ENCODE data around the gene LENG1.

LENG1 gene

GRCh38 chr19:54160854-54161253 lies 1.3 kb upstream of the LENG1 start:
- H3K4me2 ChIP-seq (ENCODE audit: low read depth, low read length, poor library complexity, severe bottlenecking) = peak overlapping the region; percentile 61
- no peaks in the 10 kb centered on the region for H3K79me2 ChIP-seq (ENCODE audit: insufficient read depth, low read length)
- H2AFZ ChIP-seq (ENCODE audit: low read depth, low read length, severe bottlenecking) = no peak overlapping the region
- H3K27ac ChIP-seq (ENCODE audit: low read depth, low read length) = peak overlapping the region; percentile 37
- H3F3A ChIP-seq (ENCODE audit: insufficient read depth) = peaks cover 15% of the 10 kb centered on the region; the same call in 1 of the 2 replicates
- H3K36me3 ChIP-seq (ENCODE audit: low read length) = no peaks in the 10 kb centered on the region
- peak overlapping the region; percentile 78 for H3K4me3 ChIP-seq (ENCODE audit: insufficient read depth, low read length, poor library complexity, severe bottlenecking)
- no peaks in the 10 kb centered on the region for H3K27me3 ChIP-seq (ENCODE audit: low read length)
- no peaks in the 10 kb centered on the region for H3K9me3 ChIP-seq (ENCODE audit: insufficient read depth, low read length)
- no peak for TF ChIP-seq CTCF (IDR thresholded peaks at IDR 0.05; ENCODE audit: insufficient read depth, low read length, poor library complexity, severe bottlenecking)
- no peak for TF ChIP-seq EZH2phosphoT487 (conservative IDR thresholded peaks at IDR 0.05; ENCODE audit: low read length)
- H4K20me1 ChIP-seq (ENCODE audit: low read depth, low read length) = no peaks in the 10 kb centered on the region
- peak overlapping the region; percentile 73 for H3K9ac ChIP-seq (ENCODE audit: low read length)
- no peaks in the 10 kb centered on the region for H3K9me2 ChIP-seq (replicated peaks; ENCODE audit: insufficient read depth, low read length)

- Histone ChIP-seq H3K9ac (ENCODE audit: low read length) (peak overlapping the region; percentile 73), H3K27me3 (ENCODE audit: low read length) (no peaks in the 10 kb centered on the region), H3K79me2 (ENCODE audit: insufficient read depth, low read length) (no peaks in the 10 kb centered on the region), H3K9me2 (replicated peaks; ENCODE audit: insufficient read depth, low read length) (no peaks in the 10 kb centered on the region), H2AFZ (ENCODE audit: low read depth, low read length, severe bottlenecking) (peak overlapping the region; percentile 36), H3K4me2 (ENCODE audit: low read depth, low read length, poor library complexity, severe bottlenecking) (peak overlapping the region; percentile 61), H3K36me3 (ENCODE audit: low read length) (no peaks in the 10 kb centered on the region), H4K20me1 (ENCODE audit: low read depth, low read length) (no peaks in the 10 kb centered on the region), H3K4me3 (ENCODE audit: insufficient read depth, low read length, poor library complexity, severe bottlenecking) (peak overlapping the region; percentile 78), H3F3A (ENCODE audit: insufficient read depth) (peaks cover 15% of the 10 kb centered on the region; the same call in 1 of the 2 replicates), H3K9me3 (ENCODE audit: insufficient read depth, low read length) (no peaks in the 10 kb centered on the region), H3K27ac (ENCODE audit: low read depth, low read length) (peak overlapping the region; percentile 37)
- TF ChIP-seq CTCF (IDR thresholded peaks at IDR 0.05; ENCODE audit: insufficient read depth, low read length, poor library complexity, severe bottlenecking) (no peak), EZH2phosphoT487 (conservative IDR thresholded peaks at IDR 0.05; ENCODE audit: low read length) (no peak)
Observed at GRCh38 chr19:54160182-54160811, 776 bp upstream of the LENG1 start.

GRCh38 chr19:54158812-54159351 lies 639 bp downstream of the LENG1 start:
- Histone ChIP-seq H2AFZ (ENCODE audit: low read depth, low read length, severe bottlenecking) (no peak overlapping the region), H3K36me3 (ENCODE audit: low read length) (no peaks in the 10 kb centered on the region), H4K20me1 (ENCODE audit: low read depth, low read length) (no peaks in the 10 kb centered on the region)

More at GRCh38 chr19:54158812-54159351, 639 bp downstream of the LENG1 start:
- Histone ChIP-seq H3K9me3 (ENCODE audit: insufficient read depth, low read length) (no peaks in the 10 kb centered on the region), H3K27ac (ENCODE audit: low read depth, low read length) (peak overlapping the region; percentile 89), H3K9me2 (replicated peaks; ENCODE audit: insufficient read depth, low read length) (no peaks in the 10 kb centered on the region), H3K27me3 (ENCODE audit: low read length) (no peaks in the 10 kb centered on the region), H3K9ac (ENCODE audit: low read length) (peak overlapping the region; percentile 66), H3K4me2 (ENCODE audit: low read depth, low read length, poor library complexity, severe bottlenecking) (peak overlapping the region; percentile 72), H3K4me3 (ENCODE audit: insufficient read depth, low read length, poor library complexity, severe bottlenecking) (peak overlapping the region; percentile 78), H3F3A (ENCODE audit: insufficient read depth) (peaks cover 22% of the 10 kb centered on the region; the same call in 1 of the 2 replicates), H3K79me2 (ENCODE audit: insufficient read depth, low read length) (no peaks in the 10 kb centered on the region)
- TF ChIP-seq CTCF (IDR thresholded peaks at IDR 0.05; ENCODE audit: insufficient read depth, low read length, poor library complexity, severe bottlenecking) (no peak), EZH2phosphoT487 (conservative IDR thresholded peaks at IDR 0.05; ENCODE audit: low read length) (no peak)
